Pancreas (tissue), 10 donors: ENCODE results near the gene S100A6. TPM values are rescaled to one million over a fixed set of nuclear protein-coding genes. Genes with fewer than 3 reads are reported as not detected.

Experiments
- ATAC-seq, 4 donors: fragments of 200-7000 bp; cut with Tn5 transposase; one replicate each; pipeline versions ENCODE4 v1.8.0 to v1.9.1; 2020; ENCODE audit warnings: mild to moderate bottlenecking in 4 of 4, moderate library complexity in 4 of 4
- DNase-seq, 6 donors: peaks; one replicate each; pipeline ENCODE4 v3.0.0-alpha.2; 2020
- FAIRE-seq: peaks from 2 replicates; lab custom pipeline; 2012; peaks lifted over from hg19 to GRCh38; lab: Jason Lieb, UNC
- H3K27ac ChIP-seq, 4 donors: fragments of 200-600 bp; sonication (generic); 1 replicate in 3 of 4; 2 replicates in 1 of 4; pipeline versions ENCODE4 v1.5.0 to v1.8.0; 2020
- H3K27me3 ChIP-seq, 4 donors: fragments of 200-600 bp; one replicate each; pipeline ENCODE4 v1.8.0; 2021
- H3K36me3 ChIP-seq, 3 donors: fragments of 200-600 bp; sonication (generic) in 1 of 3; one replicate each; pipeline versions ENCODE4 v1.5.0 to v1.8.0; 2020 to 2021
- H3K4me1 ChIP-seq, 3 donors: fragments of 200-600 bp; one replicate each; pipeline ENCODE4 v1.8.0; 2021
- H3K4me3 ChIP-seq, 4 donors: fragments of 200-600 bp; sonication (generic) in 2 of 4; one replicate each; pipeline versions ENCODE4 v1.5.0 to v1.8.0; 2020 to 2021
- H3K9me3 ChIP-seq, 4 donors: fragments of 200-600 bp; one replicate each; pipeline ENCODE4 v1.8.0; 2021
- CTCF ChIP-seq, 4 donors: fragments of 200-600 bp; sonication (generic) in 3 of 4; IDR thresholded peaks; one replicate each; pipeline versions ENCODE4 v1.5.0 to v1.8.0; 2021; ENCODE audit warnings: antibody characterized with exemption in 4 of 4
- WGBS, 2 donors: extraction: QIAGEN DNeasy Blood & Tissue Kit; methylation state at CpG; one replicate each; pipeline ENCODE4 v1.1.7; 2013; 5-methylcytosine and 5-hydroxymethylcytosine counted together
- intact Hi-C, 3 donors: fragments of 100-400 bp; cut with DNase I; formaldehyde crosslinking; loops; one replicate each; pipeline versions ENCODE4 v1.11.1 to v1.14.2; 2022
- polyA plus RNA-seq, 2 donors: library from polyadenylated mRNA; stranded (reverse); fragments of 200-250 nt; gene quantifications; one replicate each; pipeline ENCODE4 v1.2.3, GENCODE V29; 2013
- total RNA-seq, 6 donors: library from RNA; stranded (reverse); fragmentation: NEBNext Ultra II Directional in 4 of 6; extraction: Animal tissue kit (Norgen Biotek cat#: 25700) in 4 of 6; gene quantifications; one replicate each; pipeline versions ENCODE4 v1.2.1 to v1.2.4, GENCODE V29; 2021 to 2023
- donor health status: healthy with polysubstance abuse.
- donor health status: DM: no; HTN: no; CAD: no; lungs with moderate emphysema.
- donor health status: DM: no; HTN: no; CAD: no.
- donor health status: control.
- donor health status: control.
- donor health status: Bipolar disorder and iron deficiency.
- donor health status: DM: yes; HTN: yes; CAD: no.
- donor health status: DM: no; HTN: no; CAD: no.
- donor health status: DM: no; HTN: no; CAD: no.
- donor health status: DM: yes; HTN: yes; CAD: no.

S100A6 gene
- total and polyA plus RNA-seq, 8 donors = 21.4 to 495 (median 105) TPM

- no peak for FAIRE-seq
- no peaks in the 10 kb centered on the region for H3K36me3 ChIP-seq
- H3K4me3 ChIP-seq = no peak overlapping the region
- peaks cover 0 to 13% (median 5%) of the 10 kb centered on the region in 3 donors for H3K4me1 ChIP-seq
- no peak overlapping the region for H3K27ac ChIP-seq
- no peak for TF ChIP-seq CTCF (IDR thresholded peaks at IDR 0.05)
- peak in 1 of 6 donors; percentile 35 for DNase-seq
- WGBS, 2 donors = 78 to 84% methylated on average over 13 of the region's 13 CpGs
- ATAC-seq = no peak
- H3K9me3 ChIP-seq = no peaks in the 10 kb centered on the region
- intact Hi-C loops = no loop called here
- no peaks in the 10 kb centered on the region for H3K27me3 ChIP-seq
These were observed 6.1 kb upstream of the S100A6 start for GRCh38 chr1:153541641-153542590.

- H3K36me3 ChIP-seq = no peaks in the 10 kb centered on the region
- no peak for TF ChIP-seq CTCF (IDR thresholded peaks at IDR 0.05)
- ATAC-seq (no peak), DNase-seq (peak in 1 of 6 donors; percentile 41), FAIRE-seq (no peak)
- H3K9me3 ChIP-seq = no peaks in the 10 kb centered on the region
- H3K27ac ChIP-seq = no peak within 1 kb of the TSS
- no peaks in the 10 kb centered on the region for H3K27me3 ChIP-seq
- peaks cover 0 to 13% (median 5%) of the 10 kb centered on the region in 3 donors for H3K4me1 ChIP-seq
- WGBS, 2 donors = 74 to 83% methylated on average over 11 of the region's 11 CpGs
- no peak within 1 kb of the TSS for H3K4me3 ChIP-seq
- intact Hi-C loops = no loop called here
These were observed 4.9 kb upstream of the S100A6 start, which contains the start of gene S100A5 for GRCh38 chr1:153540394-153541361. S100A5 (minus strand) TSS chr1:153540934; CDS start chr1:153540191, 743 bp downstream.

GRCh38 chr1:153539395-153540093 lies 3.8 kb upstream of the S100A6 start:
- ATAC-seq = no peak
- Histone ChIP-seq H3K27me3 (no peaks in the 10 kb centered on the region), H3K27ac (no peak overlapping the region), H3K9me3 (no peaks in the 10 kb centered on the region), H3K4me1 (peaks cover 0 to 4% (median 0%) of the 10 kb centered on the region in 3 donors), H3K4me3 (no peak overlapping the region), H3K36me3 (no peaks in the 10 kb centered on the region)
- intact Hi-C loops = no loop called here
- peak in 1 of 6 donors; percentile 21 for DNase-seq
- 71 to 74% methylated on average over 4 of the region's 4 CpGs for WGBS, 2 donors
- FAIRE-seq = no peak
- no peak for TF ChIP-seq CTCF (IDR thresholded peaks at IDR 0.05)

- Histone ChIP-seq H3K27ac (peak overlapping the region in 1 of 4 donors; percentile 50), H3K9me3 (no peaks in the 10 kb centered on the region), H3K27me3 (no peaks in the 10 kb centered on the region), H3K36me3 (no peaks in the 10 kb centered on the region), H3K4me3 (no peak overlapping the region), H3K4me1 (no peaks in the 10 kb centered on the region)
- DNase-seq = peak in 5 of 6 donors; percentile 34 to 74 (median 53)
- no peak for FAIRE-seq
- peak in 1 of 4 donors; percentile 36 for ATAC-seq
- TF ChIP-seq CTCF (IDR thresholded peaks at IDR 0.05) = no peak
- 68% methylated on average over 6 of the region's 6 CpGs for WGBS, 2 donors
- intact Hi-C loops = no loop called here
These were observed 2.6 kb upstream of the S100A6 start for GRCh38 chr1:153538315-153538821.
